Measurements from ENCODE around the gene RPIA. TPM values are rescaled to one million over a fixed set of nuclear protein-coding genes. Genes with fewer than 3 reads are reported as not detected.

Gene RPIA
- total RNA-seq, 1 donor from 2014 or later, result 13.3 TPM

GRCh38 chr2:88714667-88715066, 23.2 kb downstream of the RPIA start:
- Mint-ChIP-seq H3K9me3 (ENCODE audit: unreplicated experiment) (no peaks in the 10 kb centered on the region), H3K36me3 (ENCODE audit: low read depth, unreplicated experiment) (no peaks in the 10 kb centered on the region), H3K4me1 (ENCODE audit: low read depth, unreplicated experiment) (no peaks in the 10 kb centered on the region), H3K4me3 (ENCODE audit: unreplicated experiment) (no peak overlapping the region), H3K27me3 (ENCODE audit: low read depth, unreplicated experiment) (no peaks in the 10 kb centered on the region), H3K27ac (ENCODE audit: unreplicated experiment) (no peak overlapping the region)
- FAIRE-seq (no peak), DNase-seq (ENCODE audit: low read depth) (no peak)
- Histone ChIP-seq H2AFZ (ENCODE audit: low read depth, low read length) (no peak overlapping the region), H3K9me3 (ENCODE audit: insufficient read depth, low read depth, low read length) (peaks cover 2% of the 10 kb centered on the region), H3K27me3 (ENCODE audit: insufficient read depth, low read length) (no peaks in the 10 kb centered on the region), H3K79me2 (ENCODE audit: insufficient read depth, low read length) (no peaks in the 10 kb centered on the region), H3K4me3 (ENCODE audit: insufficient read depth, low read depth, low read length) (no peak overlapping the region), H4K20me1 (ENCODE audit: insufficient read depth, low read length) (peaks cover 10% of the 10 kb centered on the region), H3K27ac (ENCODE audit: low read depth, low read length) (no peak overlapping the region), H3K36me3 (ENCODE audit: insufficient read depth, low read length) (no peaks in the 10 kb centered on the region), H3K4me2 (ENCODE audit: low read length) (no peak overlapping the region), H3K9ac (ENCODE audit: low read length) (no peak overlapping the region), H3K4me1 (ENCODE audit: insufficient read depth, low read length) (no peaks in the 10 kb centered on the region)
- no peak for TF ChIP-seq EZH2 (IDR thresholded peaks at IDR 0.05; ENCODE audit: insufficient read depth, low read length)
- TF ChIP-seq, protein P1, sequence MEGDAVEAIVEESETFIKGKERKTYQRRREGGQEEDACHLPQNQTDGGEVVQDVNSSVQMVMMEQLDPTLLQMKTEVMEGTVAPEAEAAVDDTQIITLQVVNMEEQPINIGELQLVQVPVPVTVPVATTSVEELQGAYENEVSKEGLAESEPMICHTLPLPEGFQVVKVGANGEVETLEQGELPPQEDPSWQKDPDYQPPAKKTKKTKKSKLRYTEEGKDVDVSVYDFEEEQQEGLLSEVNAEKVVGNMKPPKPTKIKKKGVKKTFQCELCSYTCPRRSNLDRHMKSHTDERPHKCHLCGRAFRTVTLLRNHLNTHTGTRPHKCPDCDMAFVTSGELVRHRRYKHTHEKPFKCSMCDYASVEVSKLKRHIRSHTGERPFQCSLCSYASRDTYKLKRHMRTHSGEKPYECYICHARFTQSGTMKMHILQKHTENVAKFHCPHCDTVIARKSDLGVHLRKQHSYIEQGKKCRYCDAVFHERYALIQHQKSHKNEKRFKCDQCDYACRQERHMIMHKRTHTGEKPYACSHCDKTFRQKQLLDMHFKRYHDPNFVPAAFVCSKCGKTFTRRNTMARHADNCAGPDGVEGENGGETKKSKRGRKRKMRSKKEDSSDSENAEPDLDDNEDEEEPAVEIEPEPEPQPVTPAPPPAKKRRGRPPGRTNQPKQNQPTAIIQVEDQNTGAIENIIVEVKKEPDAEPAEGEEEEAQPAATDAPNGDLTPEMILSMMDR (IDR thresholded peaks at IDR 0.05; ENCODE audit: insufficient read depth, low read depth, low read length), result no peak

DNA sequence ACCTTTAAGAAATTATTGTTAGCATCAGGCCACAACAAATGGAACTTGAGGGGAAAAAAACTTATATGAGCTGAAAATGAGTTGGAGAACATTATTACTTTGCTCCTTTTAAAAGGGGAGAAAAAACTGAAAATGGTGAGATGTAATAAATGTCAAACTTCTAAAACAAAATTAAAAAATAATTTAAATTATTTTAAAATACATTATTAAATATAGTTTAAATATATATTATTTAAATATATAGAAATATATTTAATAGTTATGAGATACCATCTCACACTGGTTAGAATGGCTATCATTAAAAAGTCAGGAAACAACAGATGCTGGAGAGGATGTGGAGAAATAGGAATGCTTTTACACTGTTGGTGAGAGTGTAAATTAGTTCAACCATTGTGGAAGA, 28.9 kb downstream of the RPIA start:
- peaks cover 3% of the 10 kb centered on the region for H3K79me2 ChIP-seq (ENCODE audit: insufficient read depth, low read length)
- no peak for FAIRE-seq
- no peaks in the 10 kb centered on the region for H3K27me3 Mint-ChIP-seq (ENCODE audit: low read depth, unreplicated experiment)
- H3K36me3 ChIP-seq (ENCODE audit: insufficient read depth, low read length), result no peaks in the 10 kb centered on the region
- no peaks in the 10 kb centered on the region for H3K27me3 ChIP-seq (ENCODE audit: insufficient read depth, low read length)
- peaks cover 6% of the 10 kb centered on the region for H3K36me3 Mint-ChIP-seq (ENCODE audit: low read depth, unreplicated experiment)
- peaks cover 2% of the 10 kb centered on the region for H3K9me3 ChIP-seq (ENCODE audit: insufficient read depth, low read depth, low read length)
- no peak overlapping the region for H3K4me3 Mint-ChIP-seq (ENCODE audit: unreplicated experiment)
- TF ChIP-seq EZH2 (IDR thresholded peaks at IDR 0.05; ENCODE audit: insufficient read depth, low read length), result no peak
- TF ChIP-seq, protein P1 (IDR thresholded peaks at IDR 0.05; ENCODE audit: insufficient read depth, low read depth, low read length), result no peak
- H3K4me3 ChIP-seq (ENCODE audit: insufficient read depth, low read depth, low read length), result no peak overlapping the region
- DNase-seq (ENCODE audit: low read depth), result no peak
- H3K9ac ChIP-seq (ENCODE audit: low read length), result no peak overlapping the region
- H4K20me1 ChIP-seq (ENCODE audit: insufficient read depth, low read length), result peaks cover 7% of the 10 kb centered on the region
- no peak overlapping the region for H2AFZ ChIP-seq (ENCODE audit: low read depth, low read length)
- H3K27ac Mint-ChIP-seq (ENCODE audit: unreplicated experiment), result no peak overlapping the region
- H3K4me2 ChIP-seq (ENCODE audit: low read length), result no peak overlapping the region
- no peaks in the 10 kb centered on the region for H3K9me3 Mint-ChIP-seq (ENCODE audit: unreplicated experiment)
- no peaks in the 10 kb centered on the region for H3K4me1 ChIP-seq (ENCODE audit: insufficient read depth, low read length)
- no peak overlapping the region for H3K27ac ChIP-seq (ENCODE audit: low read depth, low read length)
- no peaks in the 10 kb centered on the region for H3K4me1 Mint-ChIP-seq (ENCODE audit: low read depth, unreplicated experiment)

DNA sequence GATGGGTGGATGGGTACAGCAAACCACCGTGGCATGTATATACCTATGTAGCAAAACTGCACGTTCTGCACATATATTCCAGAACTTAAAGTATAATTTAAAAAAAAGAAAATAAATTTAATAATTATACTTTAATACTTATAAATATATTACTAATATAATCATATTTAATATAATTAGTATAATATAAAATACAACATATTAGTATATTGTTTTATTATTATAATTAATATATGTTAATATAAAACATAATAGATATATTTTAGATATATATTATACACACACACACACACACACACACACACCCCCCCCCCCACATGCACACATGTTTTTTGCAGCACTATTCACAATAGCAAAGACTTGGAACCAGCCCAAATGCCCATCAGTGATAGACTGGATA, 29.8 kb downstream of the RPIA start:
- H3K9me3 ChIP-seq (ENCODE audit: insufficient read depth, low read depth, low read length), result peaks cover 2% of the 10 kb centered on the region
- no peak for DNase-seq (ENCODE audit: low read depth)
- H3K27ac ChIP-seq (ENCODE audit: low read depth, low read length), result no peak overlapping the region
- peaks cover 13% of the 10 kb centered on the region for H4K20me1 ChIP-seq (ENCODE audit: insufficient read depth, low read length)
- H3K9ac ChIP-seq (ENCODE audit: low read length), result no peak overlapping the region
- Mint-ChIP-seq H3K4me1 (ENCODE audit: low read depth, unreplicated experiment) (no peaks in the 10 kb centered on the region), H3K36me3 (ENCODE audit: low read depth, unreplicated experiment) (peaks cover 6% of the 10 kb centered on the region), H3K4me3 (ENCODE audit: unreplicated experiment) (no peak overlapping the region), H3K27me3 (ENCODE audit: low read depth, unreplicated experiment) (no peaks in the 10 kb centered on the region), H3K27ac (ENCODE audit: unreplicated experiment) (no peak overlapping the region), H3K9me3 (ENCODE audit: unreplicated experiment) (no peaks in the 10 kb centered on the region)
- no peak for FAIRE-seq
- no peaks in the 10 kb centered on the region for H3K4me1 ChIP-seq (ENCODE audit: insufficient read depth, low read length)
- peaks cover 3% of the 10 kb centered on the region for H3K79me2 ChIP-seq (ENCODE audit: insufficient read depth, low read length)
- no peak overlapping the region for H3K4me3 ChIP-seq (ENCODE audit: insufficient read depth, low read depth, low read length)
- no peak overlapping the region for H2AFZ ChIP-seq (ENCODE audit: low read depth, low read length)
- H3K36me3 ChIP-seq (ENCODE audit: insufficient read depth, low read length), result no peaks in the 10 kb centered on the region
- no peaks in the 10 kb centered on the region for H3K27me3 ChIP-seq (ENCODE audit: insufficient read depth, low read length)
- no peak for TF ChIP-seq EZH2 (IDR thresholded peaks at IDR 0.05; ENCODE audit: insufficient read depth, low read length)
- TF ChIP-seq, protein P1 (IDR thresholded peaks at IDR 0.05; ENCODE audit: insufficient read depth, low read depth, low read length), result no peak
- no peak overlapping the region for H3K4me2 ChIP-seq (ENCODE audit: low read length)
